Measurements from ENCODE around the gene LOX. TPM values are rescaled to one million over a fixed set of nuclear protein-coding genes. Genes with fewer than 3 reads are reported as not detected.
A peak's percentile ranks its signal among the peaks of the same experiment; 100 is the strongest.
"Not testable (repeated sequence)": the region's sequence is repeated elsewhere in the genome, so short reads cannot be mapped to it uniquely, and the experiment has no call there.

LOX gene
- polyA plus RNA-seq, 10 donors = 77.0 to 143 (median 103) TPM

DNA sequence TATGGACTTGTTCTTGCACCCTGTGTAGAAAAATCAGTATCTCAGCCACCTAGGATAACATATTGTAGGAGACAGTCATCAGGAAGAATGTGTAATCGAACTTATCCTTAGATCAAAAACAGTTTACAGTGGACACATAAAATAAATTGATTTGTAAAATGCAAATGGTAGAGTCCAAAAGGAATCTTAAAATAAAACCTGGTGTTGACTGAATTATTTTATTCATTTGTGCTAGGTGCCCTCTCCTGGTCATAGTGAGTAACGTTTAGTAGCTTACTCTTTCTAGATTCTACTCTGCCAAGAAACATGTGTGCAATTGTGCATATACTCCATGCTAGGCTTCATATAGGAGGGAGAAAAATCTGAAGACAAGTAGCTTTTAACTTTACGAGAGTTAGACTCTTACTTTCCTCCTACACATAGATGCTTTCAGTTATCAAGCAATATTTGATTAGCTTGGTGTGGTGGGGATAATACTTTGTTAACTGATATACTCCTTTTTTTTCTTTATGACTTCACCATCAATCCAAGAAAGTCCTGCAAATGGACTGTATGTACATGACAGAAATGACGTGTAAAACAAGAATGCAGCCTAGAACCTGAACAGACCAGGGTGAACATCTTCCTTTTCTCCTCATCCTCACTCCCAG is 23.7 kb upstream of the LOX start:
- peak in 2 of 3 donors; percentile 67 to 76 for DNase-seq

- peak in 1 of 3 donors; percentile 23 for DNase-seq
Measured at GRCh38 chr5:122099060-122099790, 21.2 kb upstream of the LOX start.

DNA sequence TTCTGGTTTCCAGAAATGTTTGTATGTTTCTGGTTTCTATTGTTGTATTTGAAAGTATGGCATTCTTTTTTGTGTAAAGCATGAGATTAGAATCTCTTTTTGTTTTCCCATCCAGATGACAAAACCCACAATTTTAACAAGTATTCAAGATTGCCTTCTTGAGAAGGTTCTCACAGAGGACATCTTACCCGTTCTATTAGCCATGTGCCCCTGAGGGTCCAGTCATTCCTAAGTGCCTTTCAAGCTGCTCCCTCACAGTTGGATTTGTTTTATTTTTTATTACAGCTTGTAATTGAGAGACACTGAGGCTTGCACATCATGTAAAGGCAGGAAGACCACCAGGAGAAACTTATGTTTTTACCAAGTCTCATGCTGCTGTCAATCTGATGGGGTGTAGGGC is 19.3 kb upstream of the LOX start:
- DNase-seq = no peak

GRCh38 chr5:122095158-122095557 is 17.1 kb upstream of the LOX start:
- no peak for DNase-seq

GRCh38 chr5:122094251-122094650 is 16.2 kb upstream of the LOX start:
- not testable (repeated sequence) for DNase-seq

DNA sequence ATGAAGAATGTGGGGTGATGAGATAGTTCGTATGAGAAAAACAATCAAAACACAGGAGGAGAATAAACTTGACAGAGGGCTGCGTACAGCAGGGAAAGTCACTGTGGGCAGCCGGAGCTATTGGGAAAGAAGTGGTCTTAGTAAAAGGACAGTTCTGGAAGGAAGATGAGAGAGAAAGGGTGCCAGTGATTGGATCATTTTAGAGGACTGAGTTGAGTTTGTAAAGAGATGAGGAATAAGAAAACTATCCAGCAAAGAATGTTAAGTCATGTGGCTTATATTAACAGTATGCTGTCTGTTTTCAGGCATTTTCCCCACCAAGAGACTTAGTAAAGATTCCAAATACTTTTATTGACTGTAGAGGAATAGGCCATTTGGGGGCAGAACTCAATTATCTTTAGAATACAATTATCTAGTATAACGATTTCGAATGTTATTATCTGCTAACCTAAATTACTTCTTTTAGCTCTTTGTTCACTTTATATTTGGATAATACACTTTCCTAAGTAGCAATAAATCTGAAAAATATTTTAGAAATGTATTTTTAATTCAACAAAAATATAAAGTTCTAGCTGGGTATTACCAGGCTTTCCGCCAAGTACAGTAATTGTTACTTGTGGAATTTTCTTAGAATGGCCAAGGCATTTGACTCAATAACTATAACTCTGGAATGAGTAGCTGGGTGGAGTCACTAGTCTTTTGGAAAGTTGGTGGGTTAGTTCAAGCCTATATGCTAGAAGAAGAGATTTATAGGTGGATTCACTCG is 15.5 kb upstream of the LOX start:
- DNase-seq = peak; percentile 58 to 86 (median 75)

DNA sequence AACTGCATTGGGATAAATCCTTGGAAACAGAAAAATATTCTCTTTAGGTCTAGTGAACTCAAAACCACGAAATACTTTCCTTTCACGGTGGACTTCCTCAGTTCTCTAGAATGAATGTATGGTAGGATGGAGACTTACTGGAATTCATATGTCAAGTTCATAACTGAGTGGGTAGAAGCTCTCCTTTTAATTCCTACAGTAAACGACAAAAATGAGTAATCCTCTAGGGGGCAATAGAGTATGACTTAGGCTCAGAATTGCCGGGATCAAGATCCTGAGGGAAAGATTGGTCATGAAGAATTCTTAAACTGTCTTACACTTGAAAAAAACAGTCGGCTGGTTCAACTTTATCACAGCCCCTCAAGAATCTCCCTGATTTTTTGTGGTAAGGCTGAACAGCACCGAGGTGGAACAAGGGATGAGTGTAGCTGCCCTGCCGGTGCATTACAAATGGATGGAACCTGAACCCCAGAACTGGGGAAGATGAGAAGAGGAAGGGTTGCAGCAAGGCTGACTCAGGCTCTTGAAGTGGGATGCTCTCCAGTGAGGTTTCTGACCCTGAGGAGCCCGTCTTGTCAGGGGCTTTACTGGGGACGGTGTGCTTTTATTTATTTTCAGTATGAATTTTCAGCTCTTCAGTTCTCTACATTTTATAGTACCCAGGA is 14.0 kb upstream of the LOX start:
- DNase-seq = peak in 2 of 3 donors; percentile 35 to 80

GRCh38 chr5:122089096-122090013 is 11.3 kb upstream of the LOX start:
- DNase-seq = peak in 1 of 3 donors; percentile 81

DNA sequence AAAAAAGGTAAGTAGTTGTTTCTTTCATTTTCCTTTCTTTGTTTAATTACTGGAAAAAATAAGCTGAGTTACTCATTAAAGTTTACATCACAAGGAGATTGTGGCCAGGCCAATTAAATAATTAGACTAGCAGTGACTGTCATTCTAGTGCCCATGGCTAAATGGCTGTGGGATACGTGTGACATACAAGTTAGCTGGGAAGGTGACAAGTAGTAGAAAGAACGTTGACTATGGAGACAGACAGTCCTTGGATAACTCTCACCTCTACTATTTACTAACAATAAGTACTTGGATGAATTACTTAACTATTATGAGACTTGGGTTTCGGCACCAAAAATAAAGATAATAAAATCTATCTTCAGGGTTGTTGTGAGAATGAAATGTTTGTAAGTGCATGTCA is 7.0 kb upstream of the LOX start:
- no peak for DNase-seq

DNA sequence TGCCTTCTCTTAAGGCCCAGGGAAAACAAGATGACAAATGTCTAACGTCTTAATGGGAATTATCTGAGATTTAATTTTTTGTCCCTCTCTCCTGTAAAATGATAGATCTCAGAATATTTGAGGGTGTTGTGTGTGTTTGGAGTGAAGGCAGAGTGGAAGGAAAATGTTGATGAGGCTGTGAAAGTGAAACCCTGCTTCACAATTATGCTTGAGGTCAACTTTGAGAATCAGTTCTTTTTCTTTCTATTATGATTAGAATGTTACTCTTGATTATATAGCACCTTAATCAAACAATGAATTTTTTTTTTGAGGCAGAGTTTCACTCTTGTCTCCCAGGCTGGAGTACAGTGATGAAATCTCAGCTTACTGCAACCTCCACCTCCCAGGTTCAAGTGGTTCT is 5.5 kb upstream of the LOX start:
- DNase-seq = no peak

- no peak for DNase-seq
Measured at GRCh38 chr5:122081541-122081940, 3.5 kb upstream of the LOX start.

DNA sequence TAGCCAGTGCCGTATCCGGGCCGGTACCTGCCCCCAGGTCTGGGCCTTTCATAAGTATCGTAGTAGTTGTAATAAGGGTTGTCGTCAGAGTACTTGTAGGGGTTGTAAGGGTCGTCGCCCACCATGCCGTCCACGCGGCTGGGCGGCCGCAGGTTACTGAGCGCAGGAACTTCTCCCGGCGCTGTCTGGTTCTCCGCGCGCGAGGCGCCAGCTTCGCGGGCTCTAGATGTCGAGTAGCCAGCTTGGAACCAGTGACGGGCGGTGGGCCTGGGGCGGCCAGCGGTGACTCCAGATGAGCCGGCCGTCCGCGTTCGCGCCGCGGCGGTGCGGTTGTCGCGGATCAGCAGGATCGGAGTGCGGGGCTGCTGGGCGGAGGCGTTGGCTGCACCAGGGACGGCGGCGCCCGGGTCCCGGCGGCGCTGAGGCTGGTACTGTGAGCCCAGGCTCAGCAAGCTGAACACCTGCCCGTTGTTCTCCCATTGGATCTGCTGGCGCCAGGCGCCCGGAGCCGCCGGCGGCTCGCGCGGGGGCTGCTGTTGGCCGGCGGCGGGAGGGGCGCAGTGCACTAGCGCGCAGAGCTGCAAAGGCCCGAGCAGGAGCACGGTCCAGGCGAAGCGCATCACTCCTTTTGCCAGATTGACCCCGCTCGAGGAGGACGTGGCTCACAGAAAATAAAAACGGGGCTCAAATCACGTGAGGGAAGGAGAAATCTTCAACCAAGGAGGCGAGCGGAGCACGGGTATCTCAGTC is 518 bp downstream of the LOX start:
- peak in 2 of 3 donors; percentile 72 to 86 for DNase-seq

GRCh38 chr5:122076669-122077365 is 1.2 kb downstream of the LOX start:
- peak; percentile 73 to 94 (median 88) for DNase-seq

DNA sequence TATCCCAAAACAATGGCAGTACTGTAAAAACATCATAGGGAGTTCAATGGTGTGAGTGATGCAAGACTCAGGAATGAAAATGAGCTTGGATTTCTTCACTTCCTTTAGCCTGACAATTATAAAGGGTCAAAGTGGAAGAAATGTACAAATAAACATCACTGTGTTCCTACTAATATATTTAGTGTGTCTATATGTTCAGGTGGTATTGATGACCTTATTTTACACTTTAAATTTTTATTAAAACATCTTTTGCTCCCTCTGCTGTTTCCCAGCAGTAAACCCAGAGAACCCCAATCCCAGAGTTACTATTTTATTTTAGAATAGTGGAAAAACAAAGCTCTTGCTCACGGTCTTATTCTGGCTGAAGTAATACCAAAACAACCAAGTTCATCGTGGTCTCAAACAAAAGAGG is 2.0 kb downstream of the LOX start:
- peak in 1 of 3 donors; percentile 24 for DNase-seq

DNA sequence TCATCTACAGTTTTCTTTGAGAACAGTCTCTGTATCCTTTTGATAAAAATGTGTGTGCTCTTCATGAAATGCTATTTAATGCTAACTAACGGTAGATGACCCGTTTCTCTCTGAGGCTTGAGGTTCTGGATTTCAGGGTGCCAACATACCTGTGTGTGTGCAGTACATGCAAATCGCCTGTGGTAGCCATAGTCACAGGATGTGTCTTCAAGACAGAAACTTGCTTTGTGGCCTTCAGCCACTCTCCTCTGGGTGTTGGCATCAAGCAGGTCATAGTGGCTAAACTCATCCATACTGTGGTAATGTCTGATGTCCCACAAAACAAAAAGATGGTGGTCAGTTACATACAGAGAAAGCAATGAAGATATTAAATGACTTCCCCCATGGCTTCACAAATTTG is 4.2 kb downstream of the LOX start:
- DNase-seq = no peak

DNA sequence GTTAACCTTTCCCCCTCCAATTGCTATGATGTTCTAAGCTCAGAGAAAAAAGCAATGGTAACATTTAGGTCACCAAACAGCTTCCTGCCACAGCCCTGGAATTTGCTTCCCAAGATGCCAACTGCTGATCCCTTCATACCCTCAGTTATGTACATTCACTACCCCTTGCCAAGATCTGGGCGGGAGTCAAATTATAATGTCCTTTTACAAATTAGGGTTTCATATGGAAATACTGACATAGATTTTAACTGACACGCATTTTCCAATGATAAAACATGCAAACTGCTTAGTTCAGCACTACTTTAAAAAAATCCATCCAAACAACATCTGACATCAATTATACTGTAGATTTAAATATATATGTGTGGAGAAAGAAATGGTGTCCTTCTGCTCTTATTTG is 5.0 kb downstream of the LOX start:
- DNase-seq = peak in 2 of 3 donors; percentile 16 to 63

GRCh38 chr5:122067390-122067789 is 10.7 kb downstream of the LOX start:
- peak in 2 of 3 donors; percentile 21 to 32 for DNase-seq

DNA sequence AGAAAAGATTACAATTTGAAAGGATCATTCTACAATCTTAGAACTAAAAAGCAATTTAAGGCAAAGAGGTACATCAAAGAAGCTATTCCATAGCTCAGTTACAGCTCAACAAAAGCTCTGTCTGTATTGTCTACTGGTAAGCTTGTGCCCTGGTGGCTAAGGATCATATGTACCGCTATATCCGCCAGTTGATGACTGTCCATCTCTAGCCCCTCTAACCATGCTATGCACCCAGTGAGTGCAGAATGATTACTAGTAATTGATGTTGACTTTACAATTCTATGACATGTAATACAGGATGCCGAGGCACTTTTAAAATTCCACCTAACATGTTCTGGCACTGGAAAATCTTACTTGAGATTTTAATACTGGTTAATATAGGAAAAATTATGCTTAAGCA is 13.1 kb downstream of the LOX start:
- no peak for DNase-seq

DNA sequence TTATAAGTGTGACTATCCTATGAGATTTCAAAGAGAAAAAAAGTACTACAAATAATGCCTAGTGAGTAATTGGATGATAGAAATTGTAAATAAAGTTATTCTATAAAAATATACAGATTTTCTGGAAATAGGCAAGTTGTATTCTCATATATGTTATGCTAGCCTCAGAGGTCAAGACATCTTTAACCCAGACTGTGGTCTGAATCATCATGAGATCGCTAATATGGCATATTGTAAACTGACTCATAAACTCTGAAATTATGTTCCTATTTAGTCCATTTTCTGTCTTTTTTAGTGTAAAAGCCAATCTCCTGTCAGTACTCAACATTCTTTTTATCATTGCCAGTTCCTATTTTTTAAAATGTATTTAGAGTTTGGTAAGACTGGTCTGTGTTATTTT is 14.2 kb downstream of the LOX start:
- no peak for DNase-seq

DNA sequence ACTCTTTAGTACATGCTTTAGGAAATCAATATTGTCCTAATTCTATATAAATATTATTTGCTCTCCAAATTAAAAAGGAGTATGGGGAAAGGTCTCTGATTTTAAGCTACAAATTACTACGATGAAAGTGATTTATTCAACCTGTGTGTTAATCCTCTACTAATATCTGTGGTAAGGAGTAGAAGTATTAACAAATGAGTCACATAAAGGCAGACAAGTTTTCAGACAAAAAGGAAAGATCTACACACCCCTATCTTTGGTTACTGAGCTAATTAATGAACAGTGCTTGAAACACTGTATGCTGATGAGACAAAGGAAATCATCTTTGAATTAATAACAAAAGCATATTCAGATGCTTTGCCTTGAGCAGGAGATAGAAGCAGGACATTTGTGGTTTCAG is 15.9 kb downstream of the LOX start:
- DNase-seq = no peak

Data from muscle of back (tissue), 11 donors.